SK-N-SH (cell line): Measurements from ENCODE around the gene ENDOD1.

Experiments
- CHD2 ChIP-seq: fragments of 150-350 bp; IDR thresholded peaks from 2 replicates; pipeline ENCODE4 v1.6.1; 2018; ENCODE audit warnings: low read length; ENCODE audit not compliant: partially characterized antibody
- CTCF ChIP-seq: fragments of 200-600 bp; sonication (generic); IDR thresholded peaks from 2 replicates; pipeline ENCODE4 v1.6.1; 2017; ENCODE audit warnings: antibody characterized with exemption, mild to moderate bottlenecking, moderate library complexity
- EP300 ChIP-seq, 2 experiments: IDR thresholded peaks; 2 replicates each; pipeline versions ENCODE4 v1.4.0 to v1.6.1; 2012; ENCODE audit warnings: borderline replicate concordance in 1 of 2, low read depth in 1 of 2, low read length in 1 of 2
- EZH2phosphoT487 ChIP-seq: fragments of 200-600 bp; sonication (generic); IDR thresholded peaks from 2 replicates; pipeline ENCODE4 v1.6.1; 2017; ENCODE audit warnings: low read depth, mixed run types, mild to moderate bottlenecking, antibody characterized with exemption, moderate library complexity, borderline replicate concordance
- FOSL2 ChIP-seq: IDR thresholded peaks from 2 replicates; pipeline ENCODE4 v1.4.0; 2012; ENCODE audit warnings: low read depth, mild to moderate bottlenecking, moderate library complexity, borderline replicate concordance
- JUND ChIP-seq: IDR thresholded peaks from 2 replicates; pipeline ENCODE4 v1.4.0; 2012
- MXI1 ChIP-seq: IDR thresholded peaks from 2 replicates; pipeline ENCODE4 v1.6.1; 2012; ENCODE audit warnings: mild to moderate bottlenecking, low read depth, low read length, improper control_type of control experiment
- POLR2AphosphoS5 ChIP-seq: IDR thresholded peaks from 2 replicates; pipeline ENCODE4 v1.6.1; 2012; ENCODE audit warnings: low read depth, low read length
- RFX5 ChIP-seq: IDR thresholded peaks from 2 replicates; pipeline ENCODE4 v1.6.1; 2012; ENCODE audit warnings: mild to moderate bottlenecking, improper control_type of control experiment, low read length
- TAF1 ChIP-seq: IDR thresholded peaks from 2 replicates; pipeline ENCODE4 v1.6.1; 2012; ENCODE audit warnings: low read depth, mild to moderate bottlenecking, low read length, moderate library complexity, borderline replicate concordance
- TCF12 ChIP-seq: IDR thresholded peaks from 2 replicates; pipeline ENCODE4 v1.4.0; 2012

GRCh38 chr11:95044010-95044409 is 45.6 kb upstream of the ENDOD1 start:
- TF ChIP-seq CHD2 (no peak), EZH2phosphoT487 (no peak), CTCF (no peak), POLR2AphosphoS5 (no peak), MXI1 (no peak), RFX5 (no peak), TAF1 (no peak), TCF12 (no peak), JUND (no peak), FOSL2 (no peak), EP300 (IDR thresholded peaks at IDR 0.05; ENCODE audit: borderline replicate concordance in 1 of 2, low read depth in 1 of 2, low read length in 1 of 2) (no peak)
